IMR-90 (cell line): Measurements from ENCODE around the gene ANKH. TPM values are rescaled to one million over a fixed set of nuclear protein-coding genes. Genes with fewer than 3 reads are reported as not detected.
"Not testable (repeated sequence)": the region's sequence is repeated elsewhere in the genome, so short reads cannot be mapped to it uniquely, and the experiment has no call there.

ENCODE experiments used
- ATAC-seq: fragments of 200-7000 bp; cut with Tn5 transposase; 2 replicates; pipeline ENCODE4 v1.9.1; 2020; ENCODE audit warnings: low read depth, mild to moderate bottlenecking, moderate library complexity
- BruUV-seq: library from RNA; stranded (reverse); fragments of 400-500 nt; replicated peaks from 2 replicates; lab custom pipeline; 2021; lab: Mats Ljungman, UMichigan
- CTCF ChIA-PET: fragments of 300-600 bp; formaldehyde crosslinking; extraction: SDS; loops from one replicate; lab custom pipeline; 2021; ENCODE audit warnings: antibody characterized with exemption; lab: Yijun Ruan, JAX
- POLR2A ChIA-PET: fragments of 300-600 bp; sonication (Branson Sonifier 250); formaldehyde crosslinking; loops from one replicate; lab custom pipeline; 2022; ENCODE audit warnings: antibody characterized with exemption; ENCODE audit not compliant: unreplicated experiment; lab: Charles Lee
- DNase-seq: peaks from one replicate; pipeline ENCODE4 v3.0.0; 2013
- H2AFZ ChIP-seq: replicated peaks from 2 replicates; pipeline ENCODE3; 2013; ENCODE audit warnings: low read length, mild to moderate bottlenecking; ENCODE audit not compliant: poor library complexity
- H2AK5ac ChIP-seq: 2 replicates; pipeline ENCODE4 v1.6.1; 2013; ENCODE audit warnings: low read depth, low read length, inconsistent platforms
- H2AK9ac ChIP-seq: replicated peaks from 2 replicates; pipeline ENCODE3; 2013; ENCODE audit warnings: mild to moderate bottlenecking, low read depth, low read length, moderate library complexity; ENCODE audit not compliant: poor library complexity
- H2BK120ac ChIP-seq: 2 replicates; pipeline ENCODE4 v1.6.1; 2013; ENCODE audit warnings: low read depth, low read length, inconsistent platforms
- H2BK15ac ChIP-seq: 3 replicates; pipeline ENCODE4 v1.6.1; 2013; ENCODE audit warnings: low read depth, low read length, inconsistent platforms
- H2BK20ac ChIP-seq: 2 replicates; pipeline ENCODE4 v1.6.1; 2013; ENCODE audit warnings: low read depth, mild to moderate bottlenecking, inconsistent platforms, low read length, moderate library complexity
- H2BK5ac ChIP-seq: 2 replicates; pipeline ENCODE4 v1.6.1; 2013; ENCODE audit warnings: mild to moderate bottlenecking, low read depth, low read length, inconsistent platforms; ENCODE audit not compliant: poor library complexity, severe bottlenecking
- H3K14ac ChIP-seq: replicated peaks from 2 replicates; pipeline ENCODE4 v1.6.1; 2013; ENCODE audit warnings: low read depth, low read length, inconsistent platforms
- H3K18ac ChIP-seq: 2 replicates; pipeline ENCODE4 v1.6.1; 2013; ENCODE audit warnings: low read depth, low read length, control low read depth
- H3K23ac ChIP-seq: 2 replicates; pipeline ENCODE4 v1.6.1; 2013; ENCODE audit warnings: low read depth, low read length, inconsistent platforms
- H3K27ac ChIP-seq: 2 replicates; pipeline ENCODE4 v1.5.1; 2013; ENCODE audit warnings: mild to moderate bottlenecking, control low read depth, low read length; ENCODE audit not compliant: insufficient read depth
- H3K27me3 ChIP-seq: 2 replicates; pipeline ENCODE4 v1.6.1; 2013; ENCODE audit warnings: low read length; ENCODE audit not compliant: control insufficient read depth, insufficient read depth
- H3K36me3 ChIP-seq: 2 replicates; pipeline ENCODE4 v1.6.1; 2013; ENCODE audit warnings: low read length, mixed read lengths; ENCODE audit not compliant: control insufficient read depth, insufficient read depth
- H3K4ac ChIP-seq: 2 replicates; pipeline ENCODE4 v1.6.1; 2013; ENCODE audit warnings: low read depth, low read length, inconsistent platforms
- H3K4me1 ChIP-seq: 2 replicates; pipeline ENCODE4 v1.6.1; 2013; ENCODE audit warnings: low read length, mixed read lengths; ENCODE audit not compliant: control insufficient read depth, insufficient read depth
- H3K4me2 ChIP-seq: 2 replicates; pipeline ENCODE4 v1.6.1; 2013; ENCODE audit warnings: low read depth, mild to moderate bottlenecking, control low read depth, low read length, moderate library complexity
- H3K4me3 ChIP-seq: 2 replicates; pipeline ENCODE4 v1.5.1; 2013; ENCODE audit warnings: low read depth, mild to moderate bottlenecking, control low read depth, low read length, moderate library complexity; ENCODE audit not compliant: insufficient read depth
- H3K56ac ChIP-seq: 2 replicates; pipeline ENCODE4 v1.6.1; 2013; ENCODE audit warnings: low read length, inconsistent platforms; ENCODE audit not compliant: insufficient read depth; ENCODE audit errors: extremely low read depth
- H3K79me1 ChIP-seq, 2 experiments: 2 replicates each; pipeline ENCODE4 v1.6.1; 2013; ENCODE audit warnings: low read length in 2 of 2, inconsistent platforms in 1 of 2, low read depth in 1 of 2
- H3K9ac ChIP-seq: 2 replicates; pipeline ENCODE4 v1.6.1; 2013; ENCODE audit warnings: low read depth, low read length, control low read depth
- H3K9me1 ChIP-seq: 2 replicates; pipeline ENCODE4 v1.6.1; 2013; ENCODE audit warnings: low read length, inconsistent platforms; ENCODE audit not compliant: insufficient read depth
- H3K9me3 ChIP-seq: 2 replicates; pipeline ENCODE4 v1.6.1; 2013; ENCODE audit warnings: low read length; ENCODE audit not compliant: control insufficient read depth, insufficient read depth
- H4K20me1 ChIP-seq: 2 replicates; pipeline ENCODE4 v1.6.1; 2013; ENCODE audit warnings: low read length, inconsistent platforms; ENCODE audit not compliant: insufficient read depth
- H4K5ac ChIP-seq: 2 replicates; pipeline ENCODE4 v1.6.1; 2013; ENCODE audit warnings: mild to moderate bottlenecking, low read depth, low read length, control low read depth
- H4K8ac ChIP-seq, 2 experiments: 2 replicates each; pipeline ENCODE4 v1.6.1; 2013; ENCODE audit warnings: low read depth in 2 of 2, low read length in 2 of 2, control low read depth in 1 of 2, inconsistent platforms in 1 of 2
- H4K91ac ChIP-seq: 2 replicates; pipeline ENCODE4 v1.6.1; 2013; ENCODE audit warnings: low read depth, low read length, inconsistent platforms; ENCODE audit not compliant: insufficient read depth
- WGBS, 2 experiments: methylation state at CpG; one replicate each; pipeline versions ENCODE4 v1.1.5 to v1.1.7; 2013; ENCODE audit warnings: missing lambda C conversion rate in 2 of 2; ENCODE audit not compliant: insufficient read length in 1 of 2; ENCODE audit errors: extremely low coverage in 2 of 2; 5-methylcytosine and 5-hydroxymethylcytosine counted together
- dilution Hi-C: fragments of 300-500 bp; cut with HindIII; formaldehyde crosslinking; loops from one replicate; pipeline ENCODE4 v1.14.3; 2018; ENCODE audit warnings: low sequenced_read_pairs; ENCODE audit not compliant: unreplicated experiment
- in situ Hi-C: fragments of 300-500 bp; cut with MboI; formaldehyde crosslinking; loops from 3 replicates; pipeline ENCODE4 v1.14.3; 2019; ENCODE audit warnings: low sequenced_read_pairs, inconsistent platforms, mixed read lengths
- intact Hi-C: fragments of 100-400 bp; cut with micrococcal nuclease; formaldehyde crosslinking; loops from 2 replicates; pipeline ENCODE4 v1.10.0; 2022
- polyA plus RNA-seq, 3 experiments: library from polyadenylated mRNA; depleted of rRNA; stranded (reverse); fragments of >200 nt; gene quantifications; 2 replicates each; pipeline ENCODE4 v1.2.3, GENCODE V29; 2012; ENCODE audit warnings: low replicate concordance in 1 of 3
- total RNA-seq: library from RNA; depleted of rRNA; stranded (reverse); fragments of >200 nt; gene quantifications from 2 replicates; pipeline ENCODE4 v1.2.3, GENCODE V29; 2012

Gene ANKH
- total and polyA plus RNA-seq, 2 of the 4 experiments (the other 2 are of a cell fraction) = 5.2 to 17.2 TPM

DNA sequence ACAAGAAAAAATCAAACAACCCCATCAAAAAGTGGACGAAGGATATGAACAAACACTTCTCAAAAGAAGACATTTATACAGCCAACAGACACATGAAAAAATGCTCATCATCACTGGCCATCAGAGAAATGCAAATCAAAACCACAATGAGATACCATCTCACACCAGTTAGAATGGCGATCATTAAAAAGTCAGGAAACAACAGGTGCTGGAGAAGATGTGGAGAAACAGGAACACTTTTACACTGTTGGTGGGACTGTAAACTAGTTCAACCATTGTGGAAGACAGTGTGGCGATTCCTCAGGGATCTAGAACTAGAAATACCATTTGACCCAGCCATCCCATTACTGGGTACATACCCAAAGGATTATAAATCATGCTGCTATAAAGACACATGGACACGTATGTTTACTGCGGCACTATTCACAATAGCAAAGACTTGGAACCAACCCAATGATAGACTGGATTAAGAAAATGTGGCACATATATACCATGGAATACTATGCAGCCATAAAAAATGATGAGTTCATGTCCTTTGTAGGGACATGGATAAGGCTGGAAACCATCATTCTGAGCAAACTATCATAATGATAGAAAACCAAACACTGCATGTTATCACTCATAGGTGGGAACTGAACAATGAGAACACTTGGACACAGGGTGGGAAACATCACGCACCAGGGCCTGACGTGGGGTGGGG, 34.0 kb downstream of the ANKH start:
- H3K9ac ChIP-seq, BruUV-seq, dilution Hi-C loops, H2BK5ac ChIP-seq, H3K4me2 ChIP-seq, H3K14ac ChIP-seq, ATAC-seq, H3K4ac ChIP-seq, H4K5ac ChIP-seq, H3K4me3 ChIP-seq, H2AK5ac ChIP-seq, H2AFZ ChIP-seq, H3K36me3 ChIP-seq, H2BK20ac ChIP-seq, H4K20me1 ChIP-seq, H3K27ac ChIP-seq, H2BK120ac ChIP-seq, H3K79me1 ChIP-seq, H3K4me1 ChIP-seq, H3K27me3 ChIP-seq, CTCF ChIA-PET, H2BK15ac ChIP-seq, H3K23ac ChIP-seq, POLR2A ChIA-PET, H2AK9ac ChIP-seq, H3K9me3 ChIP-seq, intact Hi-C loops, H3K56ac ChIP-seq, H3K18ac ChIP-seq, DNase-seq, H3K9me1 ChIP-seq, H4K91ac ChIP-seq, in situ Hi-C loops, H4K8ac ChIP-seq: not testable (repeated sequence)
- no CpG with 5 or more reads among the region's 7 CpGs for WGBS, 2 experiments
